Stimulated activated CD4-positive, alpha-beta T cell treated with anti-CD3 and anti-CD28 coated beads, Interleukin-12 subunit alpha, Interleukin-12 subunit beta, amount 100 ng/mL, for 24 hours (primary cell): ENCODE results near the gene BARX1.
"Not testable (repeated sequence)": the region's sequence is repeated elsewhere in the genome, so short reads cannot be mapped to it uniquely, and the experiment has no call there.

Source experiments
- DNase-seq, 2 experiments: peaks; one replicate each; pipeline ENCODE4 v3.0.0-alpha.2; 2020; ENCODE audit warnings: low read depth in 2 of 2

BARX1 gene

GRCh38 chr9:93955111-93955980 lies at the start of gene BARX1:
BARX1 (minus strand) TSS chr9:93955355; CDS start chr9:93955146, 209 bp downstream.
- no peak for DNase-seq

GRCh38 chr9:94002316-94003140 lies 47.4 kb upstream of the BARX1 start:
- DNase-seq: peak in 1 of 2 experiments; percentile 10

- DNase-seq: no peak
These were observed 41.7 kb upstream of the BARX1 start for GRCh38 chr9:93996863-93997262.

GRCh38 chr9:93996367-93996766 lies 41.2 kb upstream of the BARX1 start:
- DNase-seq: no peak

DNA sequence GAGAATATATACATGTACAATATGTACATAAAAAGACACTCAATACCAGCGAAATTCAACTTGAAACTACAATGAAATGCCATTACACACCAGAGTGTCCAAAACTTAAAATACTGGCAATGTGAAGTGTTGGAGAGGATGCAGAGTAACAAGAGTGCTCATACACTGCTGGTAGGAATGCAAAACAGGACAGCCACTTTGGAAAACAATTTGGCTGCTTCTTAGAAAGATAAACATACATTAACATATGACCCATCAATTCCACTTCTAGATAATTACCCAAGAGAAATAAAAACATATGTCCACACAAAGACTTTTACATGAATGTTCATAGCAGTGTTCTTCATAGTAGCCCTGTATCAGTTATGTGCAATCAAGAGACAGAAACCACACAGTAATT lies 39.4 kb upstream of the BARX1 start:
- DNase-seq: no peak

GRCh38 chr9:93994132-93994531 lies 39.0 kb upstream of the BARX1 start:
- DNase-seq: no peak

- no peak for DNase-seq
These were observed 37.7 kb upstream of the BARX1 start for GRCh38 chr9:93992830-93993229.

DNA sequence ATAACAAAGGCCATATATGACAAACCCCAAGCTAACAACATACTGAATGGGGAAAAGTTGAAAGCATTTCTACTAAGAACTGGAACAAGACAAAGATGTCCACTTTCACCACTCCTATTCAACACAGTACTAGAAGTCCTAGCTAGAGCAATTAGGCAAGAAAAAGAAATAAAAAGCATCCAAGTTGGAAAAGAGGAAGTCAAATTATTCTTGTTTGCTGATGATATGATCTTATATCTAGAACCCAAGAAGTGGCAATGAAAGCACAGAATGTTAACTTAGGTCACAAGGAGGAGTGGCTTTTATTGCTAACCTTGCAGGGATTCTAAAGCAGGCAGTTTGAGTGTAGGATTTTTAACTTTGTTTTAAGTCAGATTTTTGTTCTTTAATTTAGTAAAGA lies 35.3 kb upstream of the BARX1 start:
- no peak for DNase-seq

- DNase-seq: no peak
These were observed 32.9 kb upstream of the BARX1 start for GRCh38 chr9:93988056-93988455.

DNA sequence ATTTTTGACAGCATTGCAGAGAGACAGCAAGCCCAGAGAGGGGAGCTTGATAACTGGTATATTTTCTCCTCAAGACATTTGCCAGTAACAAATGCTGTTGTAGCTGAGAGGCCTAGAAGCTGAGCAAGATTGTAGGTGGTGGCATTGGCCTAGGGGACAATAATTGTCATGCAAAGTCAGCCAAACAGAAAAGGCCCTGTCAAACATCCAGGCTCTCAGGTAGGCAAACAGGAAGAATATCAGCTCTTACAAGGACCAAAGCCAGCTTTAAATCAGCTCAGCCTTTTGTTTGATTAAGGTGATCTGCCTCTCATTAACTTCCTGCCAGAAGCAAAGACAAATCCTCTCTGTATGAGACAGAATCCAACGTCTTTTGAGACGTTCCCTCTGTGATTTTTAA lies 29.7 kb upstream of the BARX1 start:
- no peak for DNase-seq

- DNase-seq: no peak
These were observed 28.7 kb upstream of the BARX1 start for GRCh38 chr9:93983875-93984274.

DNA sequence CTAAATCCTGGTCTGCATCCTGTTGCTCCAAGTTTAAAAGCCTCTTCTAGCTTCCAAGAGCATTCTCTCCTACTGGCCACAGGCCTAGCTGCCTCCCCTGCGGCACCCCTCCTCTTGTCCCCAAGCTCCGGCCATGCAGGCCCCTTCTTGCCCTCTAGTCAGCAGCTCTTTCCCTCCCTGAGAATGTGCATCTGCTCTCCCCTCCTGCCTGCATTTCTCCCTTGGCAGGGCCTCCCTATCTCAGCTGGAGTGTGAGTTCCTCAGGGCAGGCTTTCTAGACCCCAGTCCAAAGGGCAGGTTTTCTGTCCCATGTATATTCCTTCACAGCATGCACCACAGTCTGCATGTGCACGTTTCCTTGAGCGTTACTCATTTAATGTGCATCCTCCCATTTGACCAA lies 24.6 kb upstream of the BARX1 start:
- DNase-seq: no peak

GRCh38 chr9:93978551-93978950 lies 23.4 kb upstream of the BARX1 start:
- DNase-seq: no peak

DNA sequence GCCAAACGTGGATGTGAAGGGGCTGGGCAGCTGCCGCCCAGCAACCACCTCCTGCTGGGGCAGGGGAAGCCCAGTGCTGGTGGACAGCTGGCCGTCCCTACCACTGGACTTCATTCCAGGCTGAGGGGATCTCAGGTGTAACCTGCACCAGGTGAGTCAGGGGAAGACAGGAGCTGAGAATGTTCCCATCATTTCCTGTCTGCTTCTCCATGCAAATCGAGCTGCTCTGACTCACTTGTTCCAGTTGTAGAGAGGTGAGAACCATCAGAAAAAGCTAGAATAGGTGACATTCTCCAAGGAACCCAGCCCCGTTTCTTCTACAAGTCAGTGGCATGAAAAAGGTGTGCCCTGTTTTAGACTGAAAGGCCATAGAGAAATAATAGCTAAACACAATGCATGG lies 21.8 kb upstream of the BARX1 start:
- no peak for DNase-seq

DNA sequence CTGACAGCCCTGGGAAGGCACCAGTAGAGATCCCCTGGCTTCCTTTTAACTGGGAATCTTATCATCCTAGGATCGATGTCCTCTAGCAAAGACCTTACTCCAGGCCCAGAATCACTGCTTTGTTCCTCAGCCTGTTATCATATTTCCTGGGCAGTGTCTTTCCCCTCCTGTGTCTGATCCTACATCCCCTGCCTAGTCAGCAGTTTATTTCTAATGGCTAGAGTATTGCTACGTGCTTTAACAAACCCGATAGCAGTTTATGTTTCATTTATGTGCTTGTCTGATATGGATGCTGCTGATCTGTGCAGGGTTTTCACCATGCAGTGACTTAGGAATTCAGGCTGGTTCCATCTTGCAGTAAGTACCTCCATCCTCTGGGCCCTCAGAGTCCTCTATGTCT lies 20.9 kb upstream of the BARX1 start:
- no peak for DNase-seq

- no peak for DNase-seq
These were observed 20.1 kb upstream of the BARX1 start for GRCh38 chr9:93975262-93975661.

GRCh38 chr9:93974151-93974550 lies 19.0 kb upstream of the BARX1 start:
- no peak for DNase-seq

DNA sequence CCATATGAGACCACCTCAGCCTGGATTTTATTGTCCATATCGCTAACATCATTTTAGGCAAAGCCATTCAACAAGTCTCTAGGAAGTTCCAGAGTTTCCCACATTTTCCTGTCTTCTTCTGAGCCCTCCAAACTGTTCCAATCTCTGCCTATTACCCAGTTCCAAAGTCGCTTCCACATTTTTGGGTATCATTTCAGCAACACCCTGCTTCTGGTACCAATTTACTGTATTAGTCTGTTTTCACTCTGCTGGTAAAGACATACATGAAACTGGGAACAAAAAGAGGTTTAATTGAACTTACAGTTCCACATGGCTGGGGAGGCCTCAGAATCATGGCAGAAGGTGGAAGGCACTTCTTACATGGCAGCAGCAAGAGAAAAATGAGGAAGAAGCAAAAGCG lies 17.5 kb upstream of the BARX1 start:
- not testable (repeated sequence) for DNase-seq

- DNase-seq: no peak
These were observed 14.1 kb upstream of the BARX1 start for GRCh38 chr9:93969328-93969661.

- DNase-seq: no peak
These were observed 13.5 kb upstream of the BARX1 start for GRCh38 chr9:93968451-93969327.

DNA sequence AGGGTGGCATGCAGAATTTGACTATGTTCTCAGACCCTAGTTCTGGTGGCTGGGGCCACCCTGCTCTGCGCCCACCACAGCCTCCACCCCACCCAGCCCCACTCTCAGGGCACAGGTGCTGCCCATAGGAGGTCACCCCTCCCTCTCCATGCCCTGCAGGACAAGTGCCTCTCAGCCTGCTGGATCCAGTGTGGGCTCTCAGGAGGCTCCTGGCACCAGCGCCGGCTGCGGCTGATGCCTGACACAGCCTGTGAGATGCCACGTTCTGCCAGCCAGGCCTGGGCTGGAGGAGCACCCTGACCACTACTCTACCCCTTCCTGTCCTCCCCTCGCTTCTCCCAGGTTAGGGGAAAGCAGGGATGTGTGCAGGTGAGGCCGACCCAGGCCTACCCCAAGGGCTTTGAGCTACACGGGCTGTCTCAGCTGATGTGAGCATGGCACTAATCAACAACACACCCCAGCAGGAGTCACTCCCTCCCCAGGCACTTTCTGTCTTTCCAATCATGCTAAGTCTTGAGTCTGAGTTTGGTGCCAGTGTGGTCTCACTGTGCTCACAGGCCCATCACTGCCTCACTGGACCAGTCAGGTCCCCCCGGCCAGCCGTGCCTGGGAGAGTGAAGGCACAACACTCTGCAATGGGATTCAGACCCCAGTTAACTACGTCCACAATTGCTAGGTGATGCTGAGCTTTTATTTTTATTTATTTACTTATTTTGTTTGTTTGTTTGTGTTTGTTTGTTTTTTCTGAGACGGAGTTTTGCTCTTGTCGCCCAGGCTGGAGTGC lies 12.1 kb upstream of the BARX1 start:
- DNase-seq: no peak
